ENCODE results near the gene UNC50. TPM values are rescaled to one million over a fixed set of nuclear protein-coding genes. Genes with fewer than 3 reads are reported as not detected.

The UNC50 gene
- total RNA-seq, 6 donors from 2014 or later, result 28.3 to 65.2 (median 44.6) TPM

DNA sequence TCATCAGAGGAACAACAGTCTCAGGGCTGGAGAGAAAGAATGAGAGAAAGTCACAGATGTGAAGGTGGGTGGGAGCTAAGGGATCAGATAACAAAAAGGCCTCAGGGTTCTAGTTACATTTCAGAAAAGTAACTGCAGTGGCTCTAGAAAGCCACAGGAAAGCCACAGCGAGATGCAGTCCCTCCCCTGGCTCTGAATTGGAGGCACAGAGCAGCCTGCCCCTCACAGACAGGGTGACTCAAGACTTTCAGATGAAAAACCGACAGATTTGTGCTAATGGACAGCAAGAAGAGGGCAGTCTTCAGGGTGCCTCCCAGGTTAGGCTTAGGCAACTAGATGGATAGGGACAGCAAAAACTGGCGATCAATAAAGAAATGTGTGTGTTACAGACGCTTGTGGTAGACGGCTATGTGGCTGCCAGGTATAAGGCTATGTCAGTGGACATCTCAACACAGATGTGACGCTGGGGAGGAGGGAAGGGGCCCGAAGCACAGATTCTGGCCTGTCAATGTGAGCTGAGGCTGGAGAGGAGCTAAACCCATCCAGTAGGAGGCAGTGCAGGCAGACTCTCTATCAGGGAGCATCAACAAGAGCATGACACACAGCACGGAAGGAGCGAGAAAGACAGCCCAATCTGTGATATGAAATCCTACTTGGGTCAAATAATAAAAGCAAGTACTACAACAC, 26.2 kb downstream of the UNC50 start:
- H3K9me3 ChIP-seq, result no peaks in the 10 kb centered on the region
- no peak for TF ChIP-seq POLR2AphosphoS5 (IDR thresholded peaks at IDR 0.05)
- no peak for TF ChIP-seq POLR2A (IDR thresholded peaks at IDR 0.05)
- no peak for TF ChIP-seq EP300 (IDR thresholded peaks at IDR 0.05)
- TF ChIP-seq, protein P1, sequence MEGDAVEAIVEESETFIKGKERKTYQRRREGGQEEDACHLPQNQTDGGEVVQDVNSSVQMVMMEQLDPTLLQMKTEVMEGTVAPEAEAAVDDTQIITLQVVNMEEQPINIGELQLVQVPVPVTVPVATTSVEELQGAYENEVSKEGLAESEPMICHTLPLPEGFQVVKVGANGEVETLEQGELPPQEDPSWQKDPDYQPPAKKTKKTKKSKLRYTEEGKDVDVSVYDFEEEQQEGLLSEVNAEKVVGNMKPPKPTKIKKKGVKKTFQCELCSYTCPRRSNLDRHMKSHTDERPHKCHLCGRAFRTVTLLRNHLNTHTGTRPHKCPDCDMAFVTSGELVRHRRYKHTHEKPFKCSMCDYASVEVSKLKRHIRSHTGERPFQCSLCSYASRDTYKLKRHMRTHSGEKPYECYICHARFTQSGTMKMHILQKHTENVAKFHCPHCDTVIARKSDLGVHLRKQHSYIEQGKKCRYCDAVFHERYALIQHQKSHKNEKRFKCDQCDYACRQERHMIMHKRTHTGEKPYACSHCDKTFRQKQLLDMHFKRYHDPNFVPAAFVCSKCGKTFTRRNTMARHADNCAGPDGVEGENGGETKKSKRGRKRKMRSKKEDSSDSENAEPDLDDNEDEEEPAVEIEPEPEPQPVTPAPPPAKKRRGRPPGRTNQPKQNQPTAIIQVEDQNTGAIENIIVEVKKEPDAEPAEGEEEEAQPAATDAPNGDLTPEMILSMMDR (IDR thresholded peaks at IDR 0.05), result no peak
- no peak for ATAC-seq (ENCODE audit: low FRiP score in 2 of 2)
- no peak overlapping the region for H3K4me3 ChIP-seq
- no peak for DNase-seq
- no peak overlapping the region for H3K27ac ChIP-seq
- no peaks in the 10 kb centered on the region for H3K4me1 ChIP-seq
- 80% methylated on average over 9 of the region's 9 CpGs for WGBS, 2 donors
- H3K36me3 ChIP-seq, result peaks cover 14 to 95% (median 52%) of the 10 kb centered on the region in 4 donors
- no peaks in the 10 kb centered on the region for H3K27me3 ChIP-seq

DNA sequence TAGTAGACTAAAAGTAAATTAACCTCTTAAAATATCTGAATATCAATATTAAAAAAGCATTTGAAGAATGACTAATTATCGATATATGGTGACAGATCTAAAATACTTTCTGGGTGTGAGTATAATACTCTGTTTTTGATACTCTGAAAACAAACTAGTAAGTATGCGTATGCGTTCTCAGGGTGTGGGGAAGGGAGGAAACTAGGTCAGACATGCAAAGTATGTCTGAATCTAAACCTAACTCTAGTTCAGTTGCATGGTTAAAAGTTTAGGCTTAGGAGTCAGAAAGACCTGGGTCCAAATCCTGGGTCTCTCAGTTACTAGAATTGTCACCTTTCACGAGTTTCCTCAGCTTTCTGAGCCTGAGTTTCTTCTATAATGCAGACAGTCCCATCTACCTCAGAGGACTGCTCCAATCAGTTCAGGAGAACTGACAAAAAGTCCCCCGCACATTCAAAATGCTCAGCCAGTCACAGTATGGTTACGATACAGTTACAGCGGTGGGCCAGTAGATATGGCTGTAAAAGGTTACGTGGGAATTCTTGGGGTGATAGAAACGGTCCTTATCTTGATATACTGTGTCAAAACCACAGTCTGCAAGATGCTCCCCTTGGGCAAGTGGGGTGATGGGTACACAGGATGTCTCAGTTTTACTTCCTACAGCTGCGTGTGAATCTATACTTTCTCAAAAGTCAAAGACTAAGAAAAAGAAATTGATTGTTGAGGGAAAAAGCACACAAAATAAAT, 29.2 kb downstream of the UNC50 start:
- DNase-seq, result no peak
- Histone ChIP-seq H3K9me3 (no peaks in the 10 kb centered on the region), H3K4me3 (no peak overlapping the region), H3K36me3 (peaks cover 20 to 92% (median 45%) of the 10 kb centered on the region in 4 donors), H3K27ac (no peak overlapping the region), H3K27me3 (no peaks in the 10 kb centered on the region), H3K4me1 (no peaks in the 10 kb centered on the region)
- no peak for ATAC-seq (ENCODE audit: low FRiP score in 2 of 2)
- WGBS, 2 donors, result 72 to 86% methylated on average over 10 of the region's 10 CpGs
- TF ChIP-seq POLR2AphosphoS5 (IDR thresholded peaks at IDR 0.05) (no peak), EP300 (IDR thresholded peaks at IDR 0.05) (no peak), POLR2A (IDR thresholded peaks at IDR 0.05) (no peak)
- TF ChIP-seq, protein P1 (IDR thresholded peaks at IDR 0.05), result no peak

DNA sequence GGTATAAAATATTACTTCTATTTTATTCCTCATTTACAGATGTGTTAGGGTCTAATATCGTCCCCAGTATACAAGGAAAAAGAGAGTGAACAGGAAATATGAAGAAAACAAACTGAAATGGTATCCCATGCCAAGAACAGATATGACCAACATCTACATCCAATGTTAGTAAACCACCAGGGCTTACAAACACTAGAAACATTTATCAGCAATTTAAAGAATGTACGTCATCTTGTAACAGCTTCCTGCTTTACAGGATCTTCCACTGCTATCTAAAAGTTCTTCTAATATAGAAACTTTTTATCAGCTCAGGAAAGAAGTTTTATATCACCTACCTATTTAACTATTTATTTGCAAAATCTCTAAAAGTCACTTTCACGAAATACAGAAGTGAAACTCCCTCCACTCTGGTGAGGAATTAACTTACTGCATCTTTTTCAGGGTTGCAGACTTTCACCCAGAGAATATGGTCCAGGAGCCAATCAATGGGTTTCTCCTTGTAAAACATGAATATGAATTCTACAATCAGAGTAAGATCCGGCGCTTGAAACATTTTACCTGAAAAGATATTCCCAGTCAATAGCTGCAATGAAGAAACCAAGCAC, 35.2 kb downstream of the UNC50 start:
- no peaks in the 10 kb centered on the region for H3K9me3 ChIP-seq
- 75 to 80% methylated on average over 5 of the region's 5 CpGs for WGBS, 2 donors
- H3K4me3 ChIP-seq, result no peak overlapping the region
- no peak for TF ChIP-seq EP300 (IDR thresholded peaks at IDR 0.05)
- TF ChIP-seq, protein P1 (IDR thresholded peaks at IDR 0.05), result no peak
- TF ChIP-seq POLR2A (IDR thresholded peaks at IDR 0.05), result no peak
- no peak for TF ChIP-seq POLR2AphosphoS5 (IDR thresholded peaks at IDR 0.05)
- DNase-seq (no peak), ATAC-seq (ENCODE audit: low FRiP score in 2 of 2) (no peak)
- H3K27ac ChIP-seq, result no peak overlapping the region
- H3K4me1 ChIP-seq, result peaks cover 0 to 4% (median 0%) of the 10 kb centered on the region in 4 donors
- no peaks in the 10 kb centered on the region for H3K27me3 ChIP-seq
- peaks cover 11 to 76% (median 28%) of the 10 kb centered on the region in 4 donors for H3K36me3 ChIP-seq

DNA sequence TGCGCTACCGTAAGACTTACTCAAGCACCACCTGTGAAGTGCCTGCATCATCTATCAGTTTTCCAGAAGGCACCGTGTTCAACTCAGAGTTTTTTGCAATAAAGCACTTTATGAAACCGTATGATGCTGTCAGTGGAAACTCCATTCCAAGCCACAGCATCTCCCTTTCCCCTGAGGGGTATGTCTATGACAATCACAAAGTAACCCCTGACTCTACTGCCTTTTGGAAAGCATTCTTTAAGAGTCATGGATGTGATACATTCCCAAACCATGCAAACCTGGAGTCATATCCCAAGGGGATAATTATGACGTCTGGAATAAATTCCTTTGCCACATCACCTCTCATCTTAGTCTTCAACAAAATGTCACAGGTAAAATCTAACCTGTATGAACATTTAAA, 39.2 kb downstream of the UNC50 start:
- no peak for DNase-seq
- Histone ChIP-seq H3K4me1 (peaks cover 0 to 12% (median 6%) of the 10 kb centered on the region in 4 donors), H3K27me3 (no peaks in the 10 kb centered on the region), H3K27ac (no peak overlapping the region), H3K9me3 (no peaks in the 10 kb centered on the region), H3K36me3 (peaks cover 0 to 43% (median 15%) of the 10 kb centered on the region in 4 donors), H3K4me3 (no peak overlapping the region)
- WGBS, 2 donors, result 83% methylated on average over 5 of the region's 5 CpGs
- no peak for ATAC-seq (ENCODE audit: low FRiP score in 2 of 2)
- TF ChIP-seq POLR2AphosphoS5 (IDR thresholded peaks at IDR 0.05), result no peak
- no peak for TF ChIP-seq EP300 (IDR thresholded peaks at IDR 0.05)
- TF ChIP-seq, protein P1 (IDR thresholded peaks at IDR 0.05), result no peak
- no peak for TF ChIP-seq POLR2A (IDR thresholded peaks at IDR 0.05)
